ENCODE results near the gene USPL1.

GRCh38 chr13:30660796-30661195, 43.1 kb downstream of the USPL1 start:
- TF ChIP-seq, protein P1, sequence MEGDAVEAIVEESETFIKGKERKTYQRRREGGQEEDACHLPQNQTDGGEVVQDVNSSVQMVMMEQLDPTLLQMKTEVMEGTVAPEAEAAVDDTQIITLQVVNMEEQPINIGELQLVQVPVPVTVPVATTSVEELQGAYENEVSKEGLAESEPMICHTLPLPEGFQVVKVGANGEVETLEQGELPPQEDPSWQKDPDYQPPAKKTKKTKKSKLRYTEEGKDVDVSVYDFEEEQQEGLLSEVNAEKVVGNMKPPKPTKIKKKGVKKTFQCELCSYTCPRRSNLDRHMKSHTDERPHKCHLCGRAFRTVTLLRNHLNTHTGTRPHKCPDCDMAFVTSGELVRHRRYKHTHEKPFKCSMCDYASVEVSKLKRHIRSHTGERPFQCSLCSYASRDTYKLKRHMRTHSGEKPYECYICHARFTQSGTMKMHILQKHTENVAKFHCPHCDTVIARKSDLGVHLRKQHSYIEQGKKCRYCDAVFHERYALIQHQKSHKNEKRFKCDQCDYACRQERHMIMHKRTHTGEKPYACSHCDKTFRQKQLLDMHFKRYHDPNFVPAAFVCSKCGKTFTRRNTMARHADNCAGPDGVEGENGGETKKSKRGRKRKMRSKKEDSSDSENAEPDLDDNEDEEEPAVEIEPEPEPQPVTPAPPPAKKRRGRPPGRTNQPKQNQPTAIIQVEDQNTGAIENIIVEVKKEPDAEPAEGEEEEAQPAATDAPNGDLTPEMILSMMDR (IDR thresholded peaks at IDR 0.05; ENCODE audit: low read depth, low read length, missing input control), result no peak
- no peak for TF ChIP-seq HNF4A (conservative IDR thresholded peaks at IDR 0.05)
- TF ChIP-seq, protein P2, sequence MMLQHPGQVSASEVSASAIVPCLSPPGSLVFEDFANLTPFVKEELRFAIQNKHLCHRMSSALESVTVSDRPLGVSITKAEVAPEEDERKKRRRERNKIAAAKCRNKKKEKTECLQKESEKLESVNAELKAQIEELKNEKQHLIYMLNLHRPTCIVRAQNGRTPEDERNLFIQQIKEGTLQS (IDR thresholded peaks at IDR 0.05), result no peak
- TF ChIP-seq REST (IDR thresholded peaks at IDR 0.05), result no peak
- TF ChIP-seq GABPA (IDR thresholded peaks at IDR 0.05 in 1 of 2, conservative IDR thresholded peaks at IDR 0.05 in 1 of 2), result no peak
- TF ChIP-seq MAX (IDR thresholded peaks at IDR 0.05), result no peak
- no peak for TF ChIP-seq TAF1 (conservative IDR thresholded peaks at IDR 0.05)
- no peak for TF ChIP-seq RAD21 (IDR thresholded peaks at IDR 0.05)
- no peak for TF ChIP-seq SP1 (IDR thresholded peaks at IDR 0.05)
- TF ChIP-seq YY1 (IDR thresholded peaks at IDR 0.05), result no peak
- no peak for TF ChIP-seq FOXA1 (IDR thresholded peaks at IDR 0.05)
- TF ChIP-seq, protein P3, sequence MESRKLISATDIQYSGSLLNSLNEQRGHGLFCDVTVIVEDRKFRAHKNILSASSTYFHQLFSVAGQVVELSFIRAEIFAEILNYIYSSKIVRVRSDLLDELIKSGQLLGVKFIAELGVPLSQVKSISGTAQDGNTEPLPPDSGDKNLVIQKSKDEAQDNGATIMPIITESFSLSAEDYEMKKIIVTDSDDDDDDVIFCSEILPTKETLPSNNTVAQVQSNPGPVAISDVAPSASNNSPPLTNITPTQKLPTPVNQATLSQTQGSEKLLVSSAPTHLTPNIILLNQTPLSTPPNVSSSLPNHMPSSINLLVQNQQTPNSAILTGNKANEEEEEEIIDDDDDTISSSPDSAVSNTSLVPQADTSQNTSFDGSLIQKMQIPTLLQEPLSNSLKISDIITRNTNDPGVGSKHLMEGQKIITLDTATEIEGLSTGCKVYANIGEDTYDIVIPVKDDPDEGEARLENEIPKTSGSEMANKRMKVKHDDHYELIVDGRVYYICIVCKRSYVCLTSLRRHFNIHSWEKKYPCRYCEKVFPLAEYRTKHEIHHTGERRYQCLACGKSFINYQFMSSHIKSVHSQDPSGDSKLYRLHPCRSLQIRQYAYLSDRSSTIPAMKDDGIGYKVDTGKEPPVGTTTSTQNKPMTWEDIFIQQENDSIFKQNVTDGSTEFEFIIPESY (IDR thresholded peaks at IDR 0.05), result no peak
- TF ChIP-seq RXRA (IDR thresholded peaks at IDR 0.05), result no peak

Measured in liver (tissue), 3 donors.